GM21737 (cell line): ENCODE data around the gene ACMSD.
"Not testable (repeated sequence)": the region's sequence is repeated elsewhere in the genome, so short reads cannot be mapped to it uniquely, and the experiment has no call there.

Source experiments
- ATAC-seq: cut with Tn5 transposase; IDR thresholded peaks from one replicate; pipeline ENCODE4 v1.9.1; 2021; ENCODE audit warnings: mild to moderate bottlenecking, moderate library complexity; ENCODE audit not compliant: unreplicated experiment

ACMSD gene

DNA sequence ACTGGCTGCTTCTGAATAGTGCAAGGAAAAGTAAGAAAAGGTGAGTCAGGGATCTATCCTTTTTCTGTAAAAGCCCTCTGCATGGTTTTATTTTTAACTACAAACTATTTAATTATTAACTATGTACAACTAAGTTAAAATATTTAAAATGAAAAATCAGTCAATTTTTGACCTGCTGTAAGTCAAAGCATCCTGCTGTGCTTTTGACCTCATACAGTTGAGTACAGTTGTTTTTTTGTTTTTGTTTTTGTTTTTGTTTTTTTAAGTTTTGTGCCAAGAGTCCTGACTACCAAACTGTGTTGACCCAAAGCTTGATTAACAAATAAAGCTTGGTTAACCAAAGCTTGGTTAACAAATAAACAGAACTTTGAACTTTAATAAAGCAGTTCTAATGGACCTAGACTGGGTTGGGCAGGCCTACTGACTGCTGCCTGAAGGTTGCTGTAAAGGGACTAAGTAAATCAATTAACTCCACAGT, at the start of gene ACMSD:
Gene ACMSD (plus strand): TSS at position 474 of the 478 bp plus-strand sequence. CDS start 67 bp downstream, outside the sequence.
- ATAC-seq, result no peak

DNA sequence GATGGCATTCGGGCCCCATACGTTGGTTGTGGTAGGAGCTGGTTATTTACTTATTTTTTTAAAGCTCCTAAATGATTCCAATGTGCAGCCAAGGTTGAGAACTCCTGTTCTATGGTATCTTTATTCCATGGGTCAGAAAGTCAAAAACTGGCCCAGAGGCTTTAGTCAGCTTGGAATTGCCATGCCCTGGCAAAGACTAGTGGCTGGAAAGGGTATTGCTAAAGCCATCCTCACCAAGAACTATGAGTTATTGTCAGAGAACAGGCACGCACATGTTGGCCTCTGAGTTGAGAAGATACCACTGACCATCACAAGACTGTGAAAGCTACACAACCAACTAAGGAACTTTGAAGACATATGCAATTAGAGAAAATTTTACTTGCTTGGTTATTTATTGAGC, 47.9 kb upstream of the ACMSD start:
- no peak for ATAC-seq

DNA sequence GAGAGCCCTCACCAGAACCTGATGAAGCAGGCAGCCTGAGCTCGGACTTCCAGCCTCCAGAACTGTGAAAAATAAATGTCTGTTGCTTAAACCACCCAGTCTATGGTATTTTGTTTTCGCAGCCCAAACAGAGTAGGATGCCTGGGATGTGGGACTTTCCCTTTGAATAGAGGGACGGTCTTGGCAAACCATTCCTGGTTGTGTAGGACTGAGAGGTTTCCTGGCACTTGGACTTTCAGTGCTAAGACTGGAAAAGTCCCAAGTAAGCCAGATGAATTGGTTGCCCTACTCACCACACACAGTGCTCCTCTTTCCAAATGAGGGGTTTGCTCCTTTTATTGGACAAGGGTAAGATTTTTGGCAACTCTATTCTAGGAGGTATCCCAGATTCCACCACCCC, 46.8 kb upstream of the ACMSD start:
- ATAC-seq, result no peak

DNA sequence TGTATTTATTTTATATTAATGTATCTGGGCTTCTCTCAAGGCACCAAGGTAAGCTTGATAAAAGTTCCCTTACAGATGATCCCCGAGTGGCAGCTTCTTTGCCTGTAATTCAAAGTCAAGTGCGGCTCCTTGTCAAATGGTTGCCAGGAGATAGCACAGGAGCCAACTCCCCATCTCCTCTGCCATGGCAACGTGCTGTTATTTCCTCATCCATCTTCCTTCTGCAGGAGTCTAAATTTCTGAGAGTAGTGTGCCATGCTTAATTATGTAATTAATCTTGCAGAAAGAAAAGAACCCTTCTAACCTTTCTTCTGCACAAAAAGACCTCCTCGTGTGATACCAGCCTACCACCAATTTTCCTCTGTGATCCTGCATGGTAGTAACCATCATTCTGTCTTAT, 46.2 kb upstream of the ACMSD start:
- no peak for ATAC-seq

DNA sequence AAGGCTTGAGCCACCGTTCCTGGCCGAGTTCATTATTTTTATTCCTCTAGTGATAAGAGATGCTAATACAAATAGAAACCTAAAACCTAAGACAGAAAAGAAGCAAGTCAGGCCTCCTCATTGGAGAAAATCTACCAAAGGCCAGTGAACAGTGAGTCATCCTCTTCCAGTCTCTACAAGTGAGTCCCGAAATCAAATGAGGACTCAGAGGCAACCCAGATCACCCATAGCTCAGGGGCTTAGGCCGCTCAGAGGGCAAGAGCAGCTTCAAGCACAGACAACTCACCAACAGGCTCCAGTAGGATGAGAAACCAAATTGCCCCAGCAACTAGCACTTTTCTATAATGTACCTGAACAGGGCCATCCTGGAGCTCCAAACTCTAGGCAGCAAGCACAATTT, 42.7 kb upstream of the ACMSD start:
- ATAC-seq, result no peak

DNA sequence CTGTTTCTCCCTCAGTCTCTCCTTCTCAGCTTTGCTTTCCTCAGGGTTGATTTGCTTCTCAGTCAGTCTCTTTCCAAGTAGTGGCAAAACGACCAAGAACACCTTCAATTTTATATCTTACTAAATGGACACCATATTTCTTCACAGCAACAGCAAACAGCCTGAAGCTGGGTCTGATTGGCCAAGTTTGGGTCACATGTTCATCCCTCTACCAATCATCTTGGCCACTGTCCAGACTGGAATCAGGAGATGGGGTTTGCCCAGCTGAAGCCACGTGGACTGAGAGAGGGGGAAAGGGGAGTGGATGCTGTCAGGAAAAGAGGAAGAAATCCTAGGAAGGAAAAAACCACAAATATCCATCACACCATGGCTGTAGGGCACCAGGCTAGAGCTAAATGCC, 42.0 kb upstream of the ACMSD start:
- no peak for ATAC-seq

DNA sequence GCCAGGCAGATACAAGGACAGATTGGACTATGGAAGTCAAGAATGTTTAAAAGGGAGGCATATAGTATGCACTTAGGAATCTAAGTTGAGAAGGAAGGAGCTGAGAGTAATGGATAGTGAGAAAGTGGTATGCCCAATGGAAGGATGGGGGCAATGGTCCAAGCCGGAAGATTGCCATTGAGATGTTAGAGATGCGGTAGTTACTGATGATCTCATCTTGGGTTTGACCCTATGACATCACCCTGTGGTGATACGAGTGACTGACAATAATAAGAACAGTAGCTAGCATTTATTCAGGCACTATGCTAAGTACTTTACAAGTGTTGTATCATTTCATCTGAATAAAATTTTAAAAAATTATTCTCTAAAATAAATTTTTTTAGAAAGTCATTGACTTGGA, 38.5 kb upstream of the ACMSD start:
- ATAC-seq, result no peak

DNA sequence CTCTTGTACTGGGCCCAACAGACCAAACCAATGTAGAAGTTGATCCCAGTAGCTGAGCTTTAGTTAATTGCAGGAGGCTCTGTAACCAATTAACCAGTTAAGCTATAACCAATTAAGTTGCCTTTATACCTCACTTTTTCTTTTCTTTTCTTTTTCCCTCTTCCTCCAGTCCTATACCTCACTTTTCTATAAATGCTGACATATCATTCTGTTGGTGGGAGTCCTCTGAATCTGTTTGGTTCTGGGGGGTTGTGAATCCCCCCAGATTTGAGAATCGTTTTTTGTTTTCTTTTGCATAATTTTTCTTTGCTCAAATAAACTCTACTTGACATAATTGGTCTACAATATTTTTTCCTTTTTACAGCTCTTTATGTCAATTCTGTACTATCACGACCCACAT, 38.1 kb upstream of the ACMSD start:
- no peak for ATAC-seq

DNA sequence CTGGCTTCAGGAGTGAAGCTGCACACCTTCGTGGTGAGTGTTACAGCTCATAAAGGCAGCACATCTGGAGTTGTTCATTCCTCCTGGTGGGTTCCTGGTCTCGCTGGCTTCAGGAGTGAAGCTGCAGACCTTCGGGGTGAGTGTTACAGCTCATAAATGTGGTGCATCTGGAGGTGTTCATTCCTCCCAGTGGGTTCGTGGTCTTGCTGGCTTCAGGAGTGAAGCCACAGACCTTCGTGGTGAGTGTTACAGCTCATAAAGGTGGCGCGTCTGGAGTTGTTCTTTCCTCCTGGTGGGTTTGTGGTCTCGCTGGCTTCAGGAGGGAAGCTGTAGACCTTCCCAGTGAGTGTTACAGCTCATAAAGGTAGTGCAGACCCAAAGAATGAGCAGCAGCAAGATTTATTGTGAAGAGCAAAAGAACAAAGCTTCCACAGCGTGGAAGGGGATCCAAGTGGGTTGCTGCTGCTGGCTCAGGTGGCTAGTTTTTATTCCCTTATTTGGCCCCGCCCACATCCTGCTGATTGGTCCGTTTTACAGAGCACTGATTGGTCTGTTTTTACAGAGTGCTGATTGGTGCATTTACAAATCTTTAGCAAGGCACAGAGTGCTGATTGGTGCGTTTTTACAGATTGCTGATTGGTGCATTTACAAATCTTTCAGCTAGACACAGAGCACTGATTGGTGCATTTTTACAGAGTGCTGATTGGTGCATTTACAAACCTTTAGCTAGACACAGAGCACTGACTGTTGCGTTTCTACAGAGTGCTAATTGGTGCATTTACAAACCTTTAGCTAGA, 34.6 kb upstream of the ACMSD start:
- ATAC-seq, result not testable (repeated sequence)

DNA sequence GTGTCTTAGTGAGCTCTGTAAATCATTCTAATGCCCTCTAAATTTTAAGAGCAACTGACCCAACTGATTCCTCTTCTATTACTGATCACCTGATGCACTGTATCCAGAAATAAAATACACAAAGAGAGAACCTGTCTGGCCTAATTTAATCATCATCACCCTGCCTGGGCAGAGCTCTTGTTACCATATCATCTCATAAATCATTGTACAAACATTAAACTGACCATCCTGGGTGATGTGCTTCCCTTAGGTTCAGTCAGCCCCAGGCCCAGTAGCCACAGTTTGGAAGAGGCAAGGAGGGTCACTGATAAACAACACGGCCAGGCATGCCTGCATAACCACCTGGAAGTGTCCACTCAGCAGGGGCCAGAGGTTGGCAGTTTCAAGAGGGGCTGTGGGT, 22.7 kb upstream of the ACMSD start:
- no peak for ATAC-seq

DNA sequence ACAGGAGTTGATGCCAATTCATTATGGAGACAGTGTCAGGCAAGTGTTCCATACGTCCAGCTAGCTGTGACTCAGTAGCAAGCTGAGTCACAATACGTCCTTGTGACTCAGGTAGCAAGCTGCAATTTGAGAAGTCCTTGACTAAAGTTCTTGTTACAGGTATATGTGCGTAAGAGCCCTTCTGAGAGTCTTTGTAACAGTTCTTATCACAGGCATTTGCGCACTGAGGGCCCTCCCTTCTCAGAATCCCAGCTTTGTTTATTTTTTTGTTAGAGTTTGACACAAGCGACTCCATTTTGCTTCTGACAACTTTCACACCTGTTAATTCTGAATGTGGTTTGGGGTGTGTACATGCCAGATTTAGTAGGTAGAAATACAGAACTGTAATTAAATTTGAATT, 20.1 kb upstream of the ACMSD start:
- ATAC-seq, result no peak

DNA sequence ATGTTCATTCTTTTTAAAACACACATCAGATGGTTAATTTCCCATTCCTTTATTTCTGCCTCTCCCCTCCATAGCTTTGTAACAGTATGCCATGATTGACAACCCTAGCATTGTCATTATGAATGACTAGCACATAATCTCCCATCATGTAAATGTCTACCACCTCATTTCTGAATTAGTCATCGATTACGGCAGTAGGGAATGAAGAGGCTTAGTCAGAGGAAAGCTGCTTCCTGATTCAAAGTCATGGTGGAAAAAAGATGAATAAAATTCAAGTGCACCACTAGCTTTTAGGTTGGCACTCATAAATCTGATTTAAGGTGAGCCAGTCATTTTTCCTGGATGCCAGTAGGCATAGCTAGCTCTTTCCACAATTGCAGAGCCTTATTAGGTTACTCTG, 19.1 kb upstream of the ACMSD start:
- ATAC-seq, result no peak

DNA sequence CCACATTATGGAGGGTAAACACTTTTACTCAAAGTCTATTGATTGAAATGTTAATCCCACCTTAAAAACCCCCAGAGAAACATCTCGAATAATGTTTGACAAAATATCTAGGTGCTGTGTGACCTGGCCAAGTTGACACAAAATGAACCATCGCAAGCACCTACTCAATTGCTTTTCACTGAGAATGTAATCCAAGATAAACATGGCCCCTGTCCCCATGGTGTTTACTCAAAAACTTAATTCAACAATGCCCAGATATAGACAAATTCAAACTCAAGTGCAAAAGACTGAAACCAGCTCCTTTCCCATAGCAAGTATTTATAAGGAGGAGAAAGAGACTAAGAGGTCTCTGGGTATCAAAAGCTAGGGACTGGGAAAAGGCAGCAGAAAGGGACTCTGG, 15.0 kb upstream of the ACMSD start:
- ATAC-seq, result no peak

DNA sequence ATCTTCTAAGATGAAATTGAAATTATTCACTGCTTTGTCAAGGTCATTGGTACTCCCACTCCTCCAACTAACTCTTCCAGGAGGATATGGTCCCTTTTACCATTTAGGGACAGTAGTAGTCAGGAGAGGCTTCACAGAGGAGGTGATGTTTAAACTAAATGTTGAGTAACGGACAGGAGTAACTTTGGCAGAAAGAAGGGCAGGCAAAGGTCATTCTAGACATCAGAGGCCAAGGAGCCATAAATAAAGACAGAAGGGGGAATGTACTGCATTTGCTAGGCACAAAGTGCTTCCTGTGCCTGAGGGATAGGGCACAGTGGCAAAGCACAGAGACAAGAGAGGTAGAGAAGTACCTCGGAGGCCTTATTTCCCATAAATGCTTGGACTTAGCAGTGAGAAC, 14.6 kb upstream of the ACMSD start:
- no peak for ATAC-seq

DNA sequence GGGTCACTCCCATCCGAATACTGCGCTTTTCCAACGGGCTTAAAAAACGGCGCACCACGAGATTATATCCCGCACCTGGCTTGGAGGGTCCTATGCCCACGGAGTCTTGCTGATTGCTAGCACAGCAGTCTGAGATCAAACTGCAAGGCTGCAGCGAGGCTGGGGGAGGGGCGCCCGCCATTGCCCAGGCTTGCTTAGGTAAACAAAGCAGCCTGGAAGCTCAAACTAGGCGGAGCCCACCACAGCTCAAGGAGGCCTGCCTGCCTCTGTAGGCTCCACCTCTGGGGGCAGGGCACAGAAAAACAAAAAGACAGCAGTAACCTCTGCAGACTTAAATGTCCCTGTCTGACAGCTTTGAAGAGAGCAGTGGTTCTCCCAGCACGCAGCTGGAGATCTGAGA, 12.7 kb upstream of the ACMSD start:
- ATAC-seq, result not testable (repeated sequence)

DNA sequence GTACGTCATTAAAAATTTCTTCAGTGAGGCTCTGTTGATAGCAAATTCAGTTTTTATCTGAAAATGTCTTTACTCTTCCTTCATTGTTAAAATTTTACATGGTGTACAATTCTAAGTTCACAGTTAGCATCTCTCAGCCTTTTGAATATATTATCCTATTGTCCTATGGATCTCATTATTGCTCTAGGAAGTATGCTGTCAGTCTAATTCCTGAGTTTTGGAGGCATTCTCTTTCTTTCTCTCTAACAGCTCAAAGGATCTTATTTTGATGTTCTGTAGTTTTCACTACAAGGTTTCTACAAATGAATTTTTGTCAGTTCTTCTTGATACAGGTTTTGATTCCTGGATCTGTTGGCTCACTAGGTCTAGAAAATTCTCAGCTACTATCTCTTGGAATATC, 2.9 kb upstream of the ACMSD start:
- ATAC-seq, result no peak

DNA sequence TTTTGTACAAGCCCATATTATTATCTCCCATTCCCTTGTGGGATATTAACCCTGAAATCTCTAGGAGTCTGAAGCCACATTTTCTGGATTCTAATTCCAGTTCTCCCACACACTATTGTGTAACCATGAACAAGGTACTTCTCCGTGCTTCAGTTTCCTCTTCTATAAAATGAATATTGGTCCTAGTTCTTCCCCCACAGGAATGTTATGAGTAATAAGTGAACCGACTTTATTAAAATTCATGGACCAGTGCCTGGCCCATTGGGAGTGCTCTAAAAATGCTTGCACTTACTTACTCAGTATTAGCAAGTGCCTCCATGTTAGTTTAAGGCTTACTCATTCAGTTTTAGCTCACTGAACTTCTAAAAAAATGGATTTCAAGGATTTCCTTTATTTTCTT, 1.4 kb upstream of the ACMSD start:
- ATAC-seq, result no peak

DNA sequence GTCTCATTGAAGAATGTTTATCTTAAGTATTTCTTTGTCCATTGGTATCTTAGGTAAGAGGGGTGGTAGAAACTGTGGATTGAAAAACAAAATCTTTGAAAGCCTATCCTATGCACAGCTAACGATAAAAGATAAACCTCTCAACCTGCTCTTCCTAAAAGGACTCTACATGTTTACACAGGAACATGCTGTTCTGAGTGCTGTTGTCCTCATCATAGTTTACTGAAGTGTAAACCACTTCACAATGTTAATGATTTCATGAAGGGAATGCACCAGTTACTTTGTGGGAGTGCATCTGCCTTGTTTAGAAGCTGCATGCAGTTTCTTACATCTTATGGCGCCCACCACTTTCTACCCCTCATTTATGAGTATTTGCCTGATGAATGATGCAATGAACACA, 1.2 kb downstream of the ACMSD start:
- no peak for ATAC-seq

DNA sequence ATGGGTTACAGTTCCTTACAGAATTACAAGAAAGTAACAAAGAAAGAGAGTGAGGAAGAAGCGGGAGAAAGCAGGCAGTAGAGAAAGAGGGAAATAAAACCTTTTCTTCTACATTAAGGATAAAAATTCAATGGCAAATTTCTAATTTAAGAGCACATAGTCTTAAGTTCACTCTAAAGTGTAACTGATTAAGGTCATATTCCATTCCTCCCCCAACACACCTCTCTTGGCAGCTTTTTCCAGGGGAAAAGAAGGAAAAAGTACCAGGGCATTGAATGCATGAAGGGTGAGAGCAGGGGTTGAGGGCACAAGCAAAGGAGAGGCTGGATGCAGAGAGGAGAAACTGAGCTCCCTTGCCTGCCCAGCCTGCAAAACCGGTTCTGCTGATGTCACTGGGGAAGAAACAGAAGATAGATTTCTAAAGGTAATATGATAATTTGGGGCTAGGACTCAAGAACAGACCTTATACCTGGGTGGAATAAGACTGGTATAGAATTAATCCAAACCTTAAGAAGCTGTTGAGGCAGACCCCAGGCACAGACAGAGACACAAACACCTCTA, 4.6 kb downstream of the ACMSD start:
- ATAC-seq, result no peak

DNA sequence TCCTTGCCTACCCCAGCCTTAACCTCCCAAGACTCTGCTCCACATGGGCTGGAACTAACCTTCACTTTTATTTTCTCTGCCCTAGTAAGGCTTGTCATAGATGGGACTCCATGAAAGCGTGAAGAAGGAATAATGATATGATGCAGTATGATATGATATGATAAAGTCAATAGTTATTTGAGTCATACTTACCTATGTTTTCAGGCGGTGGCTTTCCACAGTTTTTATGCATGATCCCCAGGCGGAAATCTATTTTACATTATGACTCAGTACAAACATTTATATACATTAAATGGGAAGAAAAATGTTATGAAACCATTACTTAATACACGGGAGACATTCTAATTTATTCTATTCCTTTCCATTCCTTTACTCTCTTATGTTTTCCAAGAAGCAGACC, 5.6 kb downstream of the ACMSD start:
- ATAC-seq, result no peak

DNA sequence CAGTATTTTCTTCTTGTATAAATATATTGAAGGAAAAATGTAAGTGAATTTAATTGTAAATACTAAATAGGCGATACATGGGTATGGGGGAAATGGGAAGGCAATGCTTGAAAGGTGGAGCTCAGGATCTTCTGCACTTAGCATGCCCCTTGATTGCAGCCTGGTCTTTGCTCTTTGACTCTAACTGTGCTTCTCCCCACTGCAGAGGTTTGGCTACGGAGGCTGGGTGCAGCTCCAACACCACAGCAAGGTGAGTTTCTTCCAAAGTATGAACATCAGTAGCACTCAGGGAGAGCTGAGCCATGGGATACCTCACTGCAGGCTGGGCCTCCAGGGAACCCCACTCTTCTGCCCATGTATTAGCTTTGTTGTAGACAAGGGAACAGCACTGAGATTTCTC, 6.6 kb downstream of the ACMSD start:
- ATAC-seq, result no peak

DNA sequence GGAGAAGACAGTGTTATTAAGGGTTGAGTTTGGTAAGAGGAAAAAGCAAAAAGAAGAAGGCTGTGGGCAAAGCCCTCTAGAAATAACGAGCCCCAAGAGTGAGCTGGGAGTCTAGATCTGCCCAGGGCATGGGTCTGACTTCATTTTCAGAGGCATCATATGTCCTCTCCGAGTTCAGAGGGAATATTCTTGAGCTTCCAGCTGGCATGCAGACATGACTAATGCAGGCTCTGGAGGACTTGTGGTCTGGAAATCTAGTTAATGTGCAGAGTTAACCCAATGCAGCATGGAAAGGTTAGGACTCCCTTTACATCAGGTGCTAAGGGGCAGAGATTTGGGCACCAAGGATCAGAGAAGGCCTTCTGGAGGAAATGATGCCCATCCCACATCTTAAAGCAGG, 7.3 kb downstream of the ACMSD start:
- no peak for ATAC-seq

DNA sequence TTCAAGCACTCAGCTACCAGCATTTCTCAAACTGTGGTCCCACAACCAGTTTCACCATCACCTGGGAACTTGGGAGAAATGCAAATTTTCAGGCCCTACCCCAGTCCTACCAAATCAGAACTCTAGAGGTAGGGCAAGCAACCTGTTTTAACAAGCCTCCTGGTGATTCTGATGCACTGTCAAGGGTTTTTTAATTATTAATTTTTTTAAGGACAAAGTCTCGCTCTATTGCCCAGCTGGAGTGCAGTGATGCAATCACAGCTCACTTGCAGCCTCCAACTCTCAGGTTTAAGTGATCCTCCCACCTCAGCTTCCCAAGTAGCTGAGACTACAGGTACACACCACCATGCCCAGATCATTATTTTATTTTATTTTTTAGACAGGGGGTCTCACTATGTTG, 7.8 kb downstream of the ACMSD start:
- no peak for ATAC-seq
